Left ventricle myocardium inferior (tissue), 1 donor: ENCODE measurements around the gene BTG2. TPM values are rescaled to one million over a fixed set of nuclear protein-coding genes. Genes with fewer than 3 reads are reported as not detected.

Experiments
- DNase-seq: peaks from one replicate; pipeline ENCODE4 v3.0.0-alpha.2; 2020
- H3K27ac ChIP-seq: fragments of 200-600 bp; replicated peaks from 2 replicates; pipeline ENCODE4 v1.8.0; 2021
- H3K27me3 ChIP-seq: fragments of 200-600 bp; 2 replicates; pipeline ENCODE4 v1.8.0; 2021; ENCODE audit warnings: low read depth
- H3K36me3 ChIP-seq: fragments of 200-600 bp; 2 replicates; pipeline ENCODE4 v1.8.0; 2021
- H3K4me1 ChIP-seq: fragments of 200-600 bp; 2 replicates; pipeline ENCODE4 v1.8.0; 2021
- H3K4me3 ChIP-seq: fragments of 200-600 bp; 2 replicates; pipeline ENCODE4 v1.8.0; 2021; ENCODE audit warnings: mild to moderate bottlenecking, moderate library complexity
- H3K9me3 ChIP-seq: fragments of 200-600 bp; replicated peaks from 2 replicates; pipeline ENCODE4 v1.8.0; 2021
- CTCF ChIP-seq: fragments of 200-600 bp; IDR thresholded peaks from 2 replicates; pipeline ENCODE4 v1.8.0; 2021; ENCODE audit warnings: antibody characterized with exemption, mild to moderate bottlenecking, borderline replicate concordance
- intact Hi-C: fragments of 100-400 bp; cut with micrococcal nuclease; formaldehyde crosslinking; loops from one replicate; pipeline ENCODE4 v1.11.0; 2022
- total RNA-seq: library from RNA; stranded (reverse); fragmentation: NEBNext Ultra II Directional; extraction: Animal tissue kit (Norgen Biotek cat#: 25700); gene quantifications from one replicate; pipeline ENCODE4 v1.2.1, GENCODE V29; 2021
- donor health status: DM: no; HTN: yes; CAD: no; lungs with severe emphysema.

Gene BTG2
- total RNA-seq, 1 donor from 2014 or later, result 73.7 TPM

- no peaks in the 10 kb centered on the region for H3K36me3 ChIP-seq
- peaks cover 81% of the 10 kb centered on the region for H3K4me1 ChIP-seq
- peak; percentile 62 for DNase-seq
- H3K27ac ChIP-seq, result peak overlapping the region; percentile 96
- intact Hi-C loops, result loop anchor here (5.0 to 10.0 kb wide), 3 partner anchors 33 to 211 kb away; partner anchors contain the start of gene BTG2
- no peaks in the 10 kb centered on the region for H3K9me3 ChIP-seq
- no peaks in the 10 kb centered on the region for H3K27me3 ChIP-seq
- H3K4me3 ChIP-seq, result peak overlapping the region; percentile 58
- no peak for TF ChIP-seq CTCF
These were observed 31.3 kb upstream of the BTG2 start for GRCh38 chr1:203273869-203274602.

- Histone ChIP-seq H3K36me3 (no peaks in the 10 kb centered on the region), H3K27me3 (no peaks in the 10 kb centered on the region), H3K4me3 (no peak overlapping the region), H3K9me3 (no peaks in the 10 kb centered on the region), H3K27ac (peak overlapping the region; percentile 96), H3K4me1 (peaks cover 86% of the 10 kb centered on the region)
- intact Hi-C loops, result loop anchor here (5.0 to 10.0 kb wide), 3 partner anchors 33 to 210 kb away; partner anchors contain the start of gene BTG2
- no peak for DNase-seq
- TF ChIP-seq CTCF, result no peak
These were observed 30.5 kb upstream of the BTG2 start for GRCh38 chr1:203274603-203275381.

GRCh38 chr1:203275656-203276272, 29.6 kb upstream of the BTG2 start:
- Histone ChIP-seq H3K27me3 (no peaks in the 10 kb centered on the region), H3K27ac (peak overlapping the region; percentile 96), H3K4me1 (peaks cover 94% of the 10 kb centered on the region), H3K9me3 (no peaks in the 10 kb centered on the region), H3K4me3 (no peak overlapping the region), H3K36me3 (no peaks in the 10 kb centered on the region)
- intact Hi-C loops, result loop anchor here (10.0 kb wide), 1 partner anchor 209 kb away; no protein-coding TSS in a partner anchor
- no peak for TF ChIP-seq CTCF
- DNase-seq, result no peak

GRCh38 chr1:203276408-203276807, 28.9 kb upstream of the BTG2 start:
- Histone ChIP-seq H3K27me3 (no peaks in the 10 kb centered on the region), H3K4me1 (peaks cover 94% of the 10 kb centered on the region), H3K36me3 (no peaks in the 10 kb centered on the region), H3K4me3 (no peak overlapping the region), H3K27ac (peak overlapping the region; percentile 96), H3K9me3 (no peaks in the 10 kb centered on the region)
- TF ChIP-seq CTCF, result no peak
- intact Hi-C loops, result loop anchor here (10.0 kb wide), 1 partner anchor 208 kb away; no protein-coding TSS in a partner anchor
- no peak for DNase-seq

- H3K27me3 ChIP-seq, result no peaks in the 10 kb centered on the region
- intact Hi-C loops, result loop anchor here (10.0 kb wide), 1 partner anchor 208 kb away; no protein-coding TSS in a partner anchor
- H3K27ac ChIP-seq, result peak overlapping the region; percentile 96
- H3K36me3 ChIP-seq, result no peaks in the 10 kb centered on the region
- no peaks in the 10 kb centered on the region for H3K9me3 ChIP-seq
- DNase-seq, result peak; percentile 64
- H3K4me3 ChIP-seq, result no peak overlapping the region
- no peak for TF ChIP-seq CTCF
- H3K4me1 ChIP-seq, result peaks cover 97% of the 10 kb centered on the region
These were observed 28.3 kb upstream of the BTG2 start for GRCh38 chr1:203276916-203277545.
